Measurements from ENCODE around the gene PLIN1. TPM values are rescaled to one million over a fixed set of nuclear protein-coding genes. Genes with fewer than 3 reads are reported as not detected.

PLIN1 gene, protein sequence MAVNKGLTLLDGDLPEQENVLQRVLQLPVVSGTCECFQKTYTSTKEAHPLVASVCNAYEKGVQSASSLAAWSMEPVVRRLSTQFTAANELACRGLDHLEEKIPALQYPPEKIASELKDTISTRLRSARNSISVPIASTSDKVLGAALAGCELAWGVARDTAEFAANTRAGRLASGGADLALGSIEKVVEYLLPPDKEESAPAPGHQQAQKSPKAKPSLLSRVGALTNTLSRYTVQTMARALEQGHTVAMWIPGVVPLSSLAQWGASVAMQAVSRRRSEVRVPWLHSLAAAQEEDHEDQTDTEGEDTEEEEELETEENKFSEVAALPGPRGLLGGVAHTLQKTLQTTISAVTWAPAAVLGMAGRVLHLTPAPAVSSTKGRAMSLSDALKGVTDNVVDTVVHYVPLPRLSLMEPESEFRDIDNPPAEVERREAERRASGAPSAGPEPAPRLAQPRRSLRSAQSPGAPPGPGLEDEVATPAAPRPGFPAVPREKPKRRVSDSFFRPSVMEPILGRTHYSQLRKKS
- total RNA-seq, result 0.24 TPM in 1 of 2 replicates, not detected in the other

DNA sequence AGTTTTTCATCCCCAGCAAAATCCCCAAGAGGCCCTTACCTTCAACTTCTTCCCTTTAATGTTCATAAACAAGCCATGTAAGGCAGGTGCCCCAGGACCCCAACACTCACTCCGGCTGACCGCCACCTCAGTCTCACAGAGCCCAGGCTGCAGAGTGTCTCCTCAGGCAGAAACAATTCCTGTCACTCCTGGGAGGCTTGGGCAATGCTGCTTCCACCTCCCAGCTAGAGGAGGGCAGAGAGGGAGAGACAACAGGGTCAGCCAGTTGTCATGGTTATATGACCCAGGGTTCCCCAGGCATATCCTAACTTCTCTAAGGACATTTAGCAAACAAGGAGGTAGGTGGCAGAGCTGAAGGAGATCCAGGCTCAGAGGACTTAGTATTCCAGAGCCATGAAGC, at the start of gene PLIN1:
PLIN1 (minus strand) TSS at position 156 of the 400 bp plus-strand sequence. CDS start 1,878 bp downstream, outside the sequence.

DNA sequence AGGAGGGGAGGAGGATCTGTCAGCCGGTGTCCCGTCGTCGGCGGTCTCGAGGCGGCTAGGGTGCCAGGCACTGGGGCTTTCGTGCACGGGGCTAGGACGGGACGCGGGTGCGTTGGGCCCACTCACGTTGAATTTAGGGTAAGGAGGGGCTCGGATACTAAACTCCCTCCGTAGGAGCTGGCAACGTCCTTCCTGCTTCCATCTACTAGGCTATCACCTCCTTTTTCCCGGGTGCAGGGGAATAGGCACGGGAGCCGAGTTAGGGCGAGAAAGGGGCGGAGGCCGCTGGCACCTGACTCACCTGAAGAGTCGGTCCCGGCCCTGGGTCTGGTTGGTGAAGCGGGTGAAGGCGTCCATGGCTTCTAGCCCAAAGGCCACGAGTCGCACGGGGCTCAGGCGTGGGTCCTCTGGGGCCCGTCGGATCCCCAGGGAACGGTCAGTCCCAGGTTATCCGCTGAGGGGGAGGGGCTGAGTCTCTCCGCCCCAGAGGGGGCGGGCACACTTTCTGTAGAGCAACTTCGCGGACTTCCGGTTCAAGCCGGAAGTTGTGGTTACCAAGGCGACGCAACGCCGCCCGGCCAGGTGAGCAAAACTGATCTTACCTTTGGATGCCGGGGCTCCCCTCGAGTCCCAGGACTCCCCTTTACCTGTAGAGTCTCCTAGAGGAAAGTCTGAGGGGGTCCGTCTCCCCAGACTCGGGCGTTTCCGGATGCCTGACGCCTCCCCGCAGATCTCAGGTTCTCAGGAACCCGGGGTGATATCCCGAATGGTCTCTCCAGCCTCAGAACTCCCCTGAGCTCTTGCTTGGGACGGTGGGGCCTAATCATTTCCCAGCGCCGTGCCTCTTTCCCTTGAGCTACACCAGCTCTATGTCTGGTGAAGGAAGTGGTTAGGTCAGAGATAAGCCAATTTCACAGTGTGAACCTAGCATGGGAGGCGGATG, 11.4 kb upstream of the PLIN1 start, which contains the start of the genes PEX11A and WDR93:
PEX11A (minus strand) TSS at position 479 of the 943 bp plus-strand sequence; CDS start at position 357, 122 bp downstream.
WDR93 (plus strand) TSS at position 536 of the 943 bp plus-strand sequence. CDS start 10,936 bp downstream, outside the sequence.

DNA sequence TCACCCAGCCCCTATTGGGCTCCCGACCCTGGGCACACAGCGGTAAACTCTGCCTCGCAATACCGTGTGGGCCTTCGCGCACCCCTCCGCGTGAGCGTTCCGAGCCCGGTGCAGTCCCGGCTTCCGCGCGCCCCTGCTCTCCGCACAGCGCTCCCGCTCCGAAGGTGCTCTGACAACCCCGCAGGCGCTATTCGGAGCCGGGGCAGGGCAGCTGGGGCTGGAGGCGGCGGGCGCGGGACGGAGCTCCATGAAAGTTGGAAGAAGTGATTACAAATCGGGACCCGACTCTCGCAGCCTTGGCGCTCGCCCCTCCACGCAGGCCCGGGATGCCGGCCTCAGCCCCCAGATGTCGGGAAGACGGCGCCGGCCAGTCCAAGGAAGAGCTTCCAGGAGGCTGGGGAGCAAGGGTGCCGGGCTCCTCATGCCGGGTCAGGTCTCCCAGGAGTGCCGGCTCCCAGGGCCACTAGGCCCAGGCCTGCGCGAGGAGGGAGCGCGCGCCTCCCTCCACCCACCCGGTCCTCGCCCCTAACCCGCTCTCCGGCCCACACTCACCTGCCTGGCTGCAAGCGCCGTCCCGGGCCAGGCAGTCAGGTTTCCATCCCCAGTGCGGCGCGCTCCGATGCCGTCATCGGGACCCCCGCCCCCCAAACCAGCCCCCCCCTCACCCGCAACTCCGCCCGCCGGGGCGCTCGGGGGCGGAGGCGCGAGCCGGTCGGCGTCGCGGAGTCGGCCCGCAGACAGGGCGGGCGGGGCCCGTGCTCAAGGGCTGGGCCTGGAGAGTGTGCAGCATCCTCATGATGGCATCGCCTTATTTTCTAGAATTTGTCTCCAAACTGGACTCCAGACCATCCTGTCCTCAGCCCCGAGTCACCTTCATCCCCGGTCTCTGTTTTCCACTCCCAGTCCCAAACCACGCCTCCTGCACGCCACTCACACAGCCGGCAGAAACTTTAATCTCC, 24.0 kb downstream of the PLIN1 start, which contains the start of gene KIF7:
KIF7 (minus strand) TSS at position 621 of the 959 bp plus-strand sequence. CDS start 2,537 bp downstream, outside the sequence.

Other genes with a start within 250 kb of the PLIN1 start
- 196 and 310 TPM in 2 replicates for gene RHCG, start 182.8 kb downstream of the PLIN1 start, total RNA-seq
- 0.21 and 1.4 TPM in 2 replicates for gene TICRR, start 103.9 kb downstream of the PLIN1 start, total RNA-seq
- gene KIF7, start 23.9 kb downstream of the PLIN1 start, total RNA-seq, result 1.2 and 1.7 TPM in 2 replicates
- 6.7 and 7.0 TPM in 2 replicates for gene PEX11A, start 11.4 kb upstream of the PLIN1 start, total RNA-seq
- gene WDR93, start 11.4 kb upstream of the PLIN1 start, total RNA-seq, result not detected in 2 replicates
- under 0.01 and 0.43 TPM in 2 replicates for gene MESP1, start 71.9 kb upstream of the PLIN1 start, total RNA-seq
- 0.48 and 1.3 TPM in 2 replicates for gene MESP2, start 97.0 kb upstream of the PLIN1 start, total RNA-seq
- gene ANPEP, start 135.5 kb upstream of the PLIN1 start, total RNA-seq, result 0.43 and 8.7 TPM in 2 replicates
- 40.7 and 45.6 TPM in 2 replicates for gene AP3S2, start 214.6 kb upstream of the PLIN1 start, total RNA-seq
- gene ARPIN, start 233.6 kb upstream of the PLIN1 start, total RNA-seq, result 8.9 and 10.7 TPM in 2 replicates